ENCODE results near the gene PMVK.

GRCh38 chr1:154923695-154924094 lies 12.8 kb downstream of the PMVK start:
- no peak for TF ChIP-seq NFE2L2 (IDR thresholded peaks at IDR 0.05; ENCODE audit: low read depth, low read length)
- TF ChIP-seq, protein P1, sequence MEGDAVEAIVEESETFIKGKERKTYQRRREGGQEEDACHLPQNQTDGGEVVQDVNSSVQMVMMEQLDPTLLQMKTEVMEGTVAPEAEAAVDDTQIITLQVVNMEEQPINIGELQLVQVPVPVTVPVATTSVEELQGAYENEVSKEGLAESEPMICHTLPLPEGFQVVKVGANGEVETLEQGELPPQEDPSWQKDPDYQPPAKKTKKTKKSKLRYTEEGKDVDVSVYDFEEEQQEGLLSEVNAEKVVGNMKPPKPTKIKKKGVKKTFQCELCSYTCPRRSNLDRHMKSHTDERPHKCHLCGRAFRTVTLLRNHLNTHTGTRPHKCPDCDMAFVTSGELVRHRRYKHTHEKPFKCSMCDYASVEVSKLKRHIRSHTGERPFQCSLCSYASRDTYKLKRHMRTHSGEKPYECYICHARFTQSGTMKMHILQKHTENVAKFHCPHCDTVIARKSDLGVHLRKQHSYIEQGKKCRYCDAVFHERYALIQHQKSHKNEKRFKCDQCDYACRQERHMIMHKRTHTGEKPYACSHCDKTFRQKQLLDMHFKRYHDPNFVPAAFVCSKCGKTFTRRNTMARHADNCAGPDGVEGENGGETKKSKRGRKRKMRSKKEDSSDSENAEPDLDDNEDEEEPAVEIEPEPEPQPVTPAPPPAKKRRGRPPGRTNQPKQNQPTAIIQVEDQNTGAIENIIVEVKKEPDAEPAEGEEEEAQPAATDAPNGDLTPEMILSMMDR (conservative IDR thresholded peaks at IDR 0.05; ENCODE audit: low read depth, low read length), result no peak
- TF ChIP-seq RAD21 (IDR thresholded peaks at IDR 0.05; ENCODE audit: low read length), result no peak
- no peak for TF ChIP-seq POLR2A (IDR thresholded peaks at IDR 0.05; ENCODE audit: low read depth, low read length)
- TF ChIP-seq USF2 (IDR thresholded peaks at IDR 0.05; ENCODE audit: low read depth, low read length), result no peak
- TF ChIP-seq SMC3 (IDR thresholded peaks at IDR 0.05; ENCODE audit: low read depth, low read length), result no peak
- no peak for TF ChIP-seq MXI1 (IDR thresholded peaks at IDR 0.05; ENCODE audit: borderline replicate concordance, low read depth, low read length)
- no peak for TF ChIP-seq BHLHE40 (IDR thresholded peaks at IDR 0.05; ENCODE audit: low read depth, low read length)
- TF ChIP-seq MAFK (IDR thresholded peaks at IDR 0.05; ENCODE audit: low read depth, low read length), result no peak
- no peak for TF ChIP-seq MAZ (IDR thresholded peaks at IDR 0.05; ENCODE audit: borderline replicate concordance, low read depth, low read length)
- no peak for TF ChIP-seq RCOR1 (IDR thresholded peaks at IDR 0.05; ENCODE audit: insufficient replicate concordance, low read length)
- TF ChIP-seq RFX5 (IDR thresholded peaks at IDR 0.05; ENCODE audit: low read depth, low read length), result no peak
- TF ChIP-seq, protein P2, sequence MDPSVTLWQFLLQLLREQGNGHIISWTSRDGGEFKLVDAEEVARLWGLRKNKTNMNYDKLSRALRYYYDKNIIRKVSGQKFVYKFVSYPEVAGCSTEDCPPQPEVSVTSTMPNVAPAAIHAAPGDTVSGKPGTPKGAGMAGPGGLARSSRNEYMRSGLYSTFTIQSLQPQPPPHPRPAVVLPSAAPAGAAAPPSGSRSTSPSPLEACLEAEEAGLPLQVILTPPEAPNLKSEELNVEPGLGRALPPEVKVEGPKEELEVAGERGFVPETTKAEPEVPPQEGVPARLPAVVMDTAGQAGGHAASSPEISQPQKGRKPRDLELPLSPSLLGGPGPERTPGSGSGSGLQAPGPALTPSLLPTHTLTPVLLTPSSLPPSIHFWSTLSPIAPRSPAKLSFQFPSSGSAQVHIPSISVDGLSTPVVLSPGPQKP (IDR thresholded peaks at IDR 0.05; ENCODE audit: borderline replicate concordance, low read depth, low read length), result no peak
- TF ChIP-seq CHD1 (IDR thresholded peaks at IDR 0.05; ENCODE audit: low read depth, low read length), result no peak

All from IMR-90 (cell line).